H9 (cell line): ENCODE results near the gene DDX47. TPM values are rescaled to one million over a fixed set of nuclear protein-coding genes. Genes with fewer than 3 reads are reported as not detected.
A peak's percentile ranks its signal among the peaks of the same experiment; 100 is the strongest.

ENCODE experiments used
- DNase-seq: peaks from one replicate; pipeline ENCODE4 v3.0.0-alpha.2; 2017
- H2AFZ ChIP-seq: one replicate; pipeline ENCODE4 v1.6.1; 2013; ENCODE audit warnings: mild to moderate bottlenecking, low read length, control low read depth, moderate library complexity
- H2AK5ac ChIP-seq: 2 replicates; pipeline ENCODE4 v1.6.1; 2013; ENCODE audit warnings: low read length, control low read depth, mixed read lengths; ENCODE audit not compliant: insufficient read length
- H2BK120ac ChIP-seq: one replicate; pipeline ENCODE4 v1.6.1; 2013; ENCODE audit warnings: low read depth, mild to moderate bottlenecking, low read length, control low read depth, inconsistent platforms; ENCODE audit not compliant: poor library complexity, severe bottlenecking
- H2BK12ac ChIP-seq: 2 replicates; pipeline ENCODE4 v1.6.1; 2013; ENCODE audit warnings: low read length, control low read depth, mixed read lengths, low read depth; ENCODE audit not compliant: insufficient read length
- H2BK15ac ChIP-seq: 2 replicates; pipeline ENCODE4 v1.6.1; 2013; ENCODE audit warnings: low read depth, low read length, control low read depth
- H2BK20ac ChIP-seq: one replicate; pipeline ENCODE4 v1.6.1; 2013; ENCODE audit warnings: low read depth, mild to moderate bottlenecking, low read length, control low read depth, inconsistent platforms; ENCODE audit not compliant: poor library complexity, severe bottlenecking
- H2BK5ac ChIP-seq: 2 replicates; pipeline ENCODE4 v1.6.1; 2013; ENCODE audit warnings: low read length, control low read depth, mixed read lengths; ENCODE audit not compliant: insufficient read length
- H3K14ac ChIP-seq: 2 replicates; pipeline ENCODE4 v1.6.1; 2013; ENCODE audit warnings: low read length, control low read depth; ENCODE audit not compliant: insufficient read depth
- H3K18ac ChIP-seq: 2 replicates; pipeline ENCODE4 v1.6.1; 2013; ENCODE audit warnings: low read depth, mild to moderate bottlenecking, mixed read lengths, low read length, control low read depth; ENCODE audit not compliant: insufficient read length
- H3K23ac ChIP-seq: 2 replicates; pipeline ENCODE4 v1.6.1; 2013; ENCODE audit warnings: low read length, control low read depth, mixed read lengths, low read depth; ENCODE audit not compliant: insufficient read length
- H3K23me2 ChIP-seq: 2 replicates; pipeline ENCODE4 v1.6.1; 2013; ENCODE audit warnings: low read depth, mild to moderate bottlenecking, mixed read lengths, low read length, control low read depth; ENCODE audit not compliant: insufficient read length, poor library complexity, severe bottlenecking
- H3K27ac ChIP-seq: 2 replicates; pipeline ENCODE4 v1.5.1; 2013; ENCODE audit warnings: low read length, control low read depth, mixed read lengths, low read depth; ENCODE audit not compliant: insufficient read length
- H3K27me3 ChIP-seq: 2 replicates; pipeline ENCODE4 v1.6.1; 2013; ENCODE audit warnings: low read length, control low read depth, inconsistent platforms; ENCODE audit not compliant: insufficient read depth
- H3K4ac ChIP-seq: 2 replicates; pipeline ENCODE4 v1.6.1; 2013; ENCODE audit warnings: low read depth, mild to moderate bottlenecking, control low read depth, inconsistent platforms, low read length, moderate library complexity
- H3K4me1 ChIP-seq: 2 replicates; pipeline ENCODE4 v1.6.1; 2013; ENCODE audit warnings: low read length, control low read depth, inconsistent platforms; ENCODE audit not compliant: insufficient read depth
- H3K4me2 ChIP-seq: 2 replicates; pipeline ENCODE4 v1.6.1; 2013; ENCODE audit warnings: low read length, control low read depth, mixed read lengths; ENCODE audit not compliant: insufficient read length, insufficient read depth
- H3K56ac ChIP-seq: 2 replicates; pipeline ENCODE4 v1.6.1; 2013; ENCODE audit warnings: low read depth, mild to moderate bottlenecking, mixed read lengths, low read length, control low read depth; ENCODE audit not compliant: insufficient read length
- H3K79me1 ChIP-seq: 2 replicates; pipeline ENCODE4 v1.6.1; 2013; ENCODE audit warnings: low read depth, mild to moderate bottlenecking, moderate library complexity, low read length, control low read depth, inconsistent platforms; ENCODE audit not compliant: insufficient read depth, poor library complexity, severe bottlenecking
- H3K79me2 ChIP-seq: 2 replicates; pipeline ENCODE4 v1.6.1; 2013; ENCODE audit warnings: low read length, control low read depth, inconsistent platforms; ENCODE audit not compliant: insufficient read depth
- H3K9ac ChIP-seq: 2 replicates; pipeline ENCODE4 v1.6.1; 2013; ENCODE audit warnings: low read length, control low read depth, mixed read lengths; ENCODE audit not compliant: insufficient read length; ENCODE audit errors: extremely low read depth
- H3K9me3 ChIP-seq: one replicate; pipeline ENCODE4 v1.6.1; 2013; ENCODE audit warnings: low read depth, low read length, inconsistent platforms; ENCODE audit not compliant: control insufficient read depth
- H3T11ph ChIP-seq: one replicate; pipeline ENCODE4 v1.6.1; 2013; ENCODE audit warnings: mild to moderate bottlenecking, low read length, control low read depth, inconsistent platforms
- H4K20me1 ChIP-seq: one replicate; pipeline ENCODE4 v1.6.1; 2013; ENCODE audit not compliant: control insufficient read depth, insufficient read length, insufficient read depth
- H4K5ac ChIP-seq: 2 replicates; pipeline ENCODE4 v1.6.1; 2013; ENCODE audit warnings: low read depth, mild to moderate bottlenecking, mixed read lengths, low read length, control low read depth; ENCODE audit not compliant: insufficient read length
- H4K8ac ChIP-seq: replicated peaks from 2 replicates; pipeline ENCODE4 v1.6.1; 2013; ENCODE audit warnings: low read length, control low read depth, mixed read lengths, low read depth; ENCODE audit not compliant: insufficient read length
- H4K91ac ChIP-seq: 2 replicates; pipeline ENCODE4 v1.6.1; 2013; ENCODE audit warnings: low read depth, mild to moderate bottlenecking, moderate library complexity, mixed read lengths, low read length, control low read depth; ENCODE audit not compliant: insufficient read length
- H3K27ac Mint-ChIP-seq, 3 experiments: 2 replicates in 2 of 3; 3 replicates in 1 of 3; pipeline ENCODE4 v1.8.0; 2020 to 2021; ENCODE audit warnings: mixed read lengths in 3 of 3, mild to moderate bottlenecking in 1 of 3, moderate library complexity in 1 of 3
- H3K27me3 Mint-ChIP-seq: 2 replicates; pipeline ENCODE4 v1.8.0; 2021; ENCODE audit warnings: low read depth, mild to moderate bottlenecking, moderate library complexity, mixed read lengths
- H3K36me3 Mint-ChIP-seq, 3 experiments: 2 replicates in 2 of 3; 3 replicates in 1 of 3; pipeline ENCODE4 v1.8.0; 2020 to 2021; ENCODE audit warnings: low read depth in 3 of 3, mixed read lengths in 3 of 3; ENCODE audit not compliant: insufficient read depth in 1 of 3
- H3K4me1 Mint-ChIP-seq, 2 experiments: 2 replicates each; pipeline ENCODE4 v1.8.0; 2020; ENCODE audit warnings: mixed read lengths in 2 of 2
- H3K4me3 Mint-ChIP-seq, 2 experiments: 2 replicates in 1 of 2; 3 replicates in 1 of 2; pipeline ENCODE4 v1.8.0; 2020 to 2021; ENCODE audit warnings: mild to moderate bottlenecking in 2 of 2, mixed read lengths in 2 of 2, moderate library complexity in 1 of 2
- H3K9me3 Mint-ChIP-seq, 2 experiments: 2 replicates in 1 of 2; 3 replicates in 1 of 2; pipeline ENCODE4 v1.8.0; 2020; ENCODE audit warnings: mild to moderate bottlenecking in 2 of 2, mixed read lengths in 2 of 2, moderate library complexity in 1 of 2
- WGBS: extraction: QIAGEN DNeasy Blood & Tissue Kit; methylation state at CpG from one replicate; pipeline ENCODE4 v1.1.7; 2013; ENCODE audit warnings: missing lambda C conversion rate, low lambda C conversion rate, mixed read lengths; ENCODE audit not compliant: insufficient read length; ENCODE audit errors: extremely low coverage; 5-methylcytosine and 5-hydroxymethylcytosine counted together
- total RNA-seq: library from RNA; stranded (reverse); gene quantifications from 2 replicates; pipeline ENCODE4 v1.2.1, GENCODE V29; 2021
- TF ChIP-seq, protein P1 (sequence below): fragments of 200-600 bp; sonication (generic); conservative IDR thresholded peaks from 3 replicates; pipeline ENCODE4 v1.8.0; 2021; ENCODE audit warnings: antibody characterized with exemption, mild to moderate bottlenecking

The DDX47 gene
- total RNA-seq, 1 experiment from 2014 or later = 78.2 TPM

DNA sequence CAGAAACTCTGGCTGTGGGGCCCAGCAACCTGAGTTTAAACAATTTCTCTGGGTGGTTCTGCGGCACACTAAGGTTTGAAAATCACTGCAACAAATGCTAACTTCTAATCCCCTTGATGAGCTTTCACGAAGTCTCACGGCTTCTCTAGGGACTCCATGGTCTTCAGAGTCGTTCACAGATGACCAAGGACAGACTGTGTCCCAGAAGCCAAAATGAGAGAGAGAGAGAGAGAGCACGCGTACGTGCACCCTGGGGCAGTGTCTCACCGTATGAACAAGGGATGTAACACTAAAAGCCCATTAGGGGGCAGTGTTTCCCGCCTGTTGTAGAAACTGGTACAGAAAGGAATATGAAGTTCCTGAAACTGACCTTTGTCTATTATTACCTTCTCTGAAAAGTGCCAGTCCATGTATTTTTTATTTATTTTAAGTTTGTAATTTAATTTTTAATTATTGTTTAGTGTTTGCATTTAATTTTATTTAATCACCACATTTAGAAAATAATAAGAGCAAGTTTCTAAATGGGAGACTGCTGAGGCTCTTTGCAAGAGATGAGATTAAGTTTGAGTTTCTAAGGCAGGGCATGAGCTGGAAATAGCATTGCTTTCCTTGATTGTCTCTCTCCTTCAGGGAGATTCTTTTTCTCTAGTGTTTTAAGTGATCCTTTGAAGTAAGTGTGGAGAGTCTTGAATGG, 24.3 kb upstream of the DDX47 start:
- no peak overlapping the region for H2BK5ac ChIP-seq
- Mint-ChIP-seq H3K36me3 (no peaks in the 10 kb centered on the region), H3K27ac (no peak overlapping the region), H3K4me3 (peak overlapping the region in 1 of 2 experiments; percentile 39; a peak in 1 of 5 replicates), H3K4me1 (peaks cover 24 to 33% of the 10 kb centered on the region in 2 experiments), H3K9me3 (no peaks in the 10 kb centered on the region; a peak in 1 of 5 replicates), H3K27me3 (peaks cover 44% of the 10 kb centered on the region)
- H3K9ac ChIP-seq = no peak overlapping the region
- H3K18ac ChIP-seq = no peak overlapping the region
- H2BK120ac ChIP-seq = no peak overlapping the region
- H3K23me2 ChIP-seq = no peaks in the 10 kb centered on the region
- peaks cover 13% of the 10 kb centered on the region; the same call in 1 of the 2 replicates for H3K27me3 ChIP-seq
- peak; percentile 68 for DNase-seq
- H2AFZ ChIP-seq = no peak overlapping the region
- H3K4me2 ChIP-seq = no peak overlapping the region
- H3T11ph ChIP-seq = no peak overlapping the region
- peaks cover 10% of the 10 kb centered on the region for H3K4me1 ChIP-seq
- no peak overlapping the region for H4K5ac ChIP-seq
- H4K91ac ChIP-seq = no peak overlapping the region
- H2BK15ac ChIP-seq = no peak overlapping the region
- no peak overlapping the region for H3K27ac ChIP-seq
- no peaks in the 10 kb centered on the region for H3K79me1 ChIP-seq
- H3K9me3 ChIP-seq = no peaks in the 10 kb centered on the region
- no peak overlapping the region for H2BK12ac ChIP-seq
- no peak overlapping the region for H3K14ac ChIP-seq
- H2AK5ac ChIP-seq = no peak overlapping the region
- H4K8ac ChIP-seq = no peak overlapping the region
- no peaks in the 10 kb centered on the region for H4K20me1 ChIP-seq
- TF ChIP-seq, protein P1, sequence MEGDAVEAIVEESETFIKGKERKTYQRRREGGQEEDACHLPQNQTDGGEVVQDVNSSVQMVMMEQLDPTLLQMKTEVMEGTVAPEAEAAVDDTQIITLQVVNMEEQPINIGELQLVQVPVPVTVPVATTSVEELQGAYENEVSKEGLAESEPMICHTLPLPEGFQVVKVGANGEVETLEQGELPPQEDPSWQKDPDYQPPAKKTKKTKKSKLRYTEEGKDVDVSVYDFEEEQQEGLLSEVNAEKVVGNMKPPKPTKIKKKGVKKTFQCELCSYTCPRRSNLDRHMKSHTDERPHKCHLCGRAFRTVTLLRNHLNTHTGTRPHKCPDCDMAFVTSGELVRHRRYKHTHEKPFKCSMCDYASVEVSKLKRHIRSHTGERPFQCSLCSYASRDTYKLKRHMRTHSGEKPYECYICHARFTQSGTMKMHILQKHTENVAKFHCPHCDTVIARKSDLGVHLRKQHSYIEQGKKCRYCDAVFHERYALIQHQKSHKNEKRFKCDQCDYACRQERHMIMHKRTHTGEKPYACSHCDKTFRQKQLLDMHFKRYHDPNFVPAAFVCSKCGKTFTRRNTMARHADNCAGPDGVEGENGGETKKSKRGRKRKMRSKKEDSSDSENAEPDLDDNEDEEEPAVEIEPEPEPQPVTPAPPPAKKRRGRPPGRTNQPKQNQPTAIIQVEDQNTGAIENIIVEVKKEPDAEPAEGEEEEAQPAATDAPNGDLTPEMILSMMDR = peak; percentile 89
- no CpG with 5 or more reads among the region's 9 CpGs for WGBS
- no peak overlapping the region for H2BK20ac ChIP-seq
- no peaks in the 10 kb centered on the region for H3K79me2 ChIP-seq
- H3K4ac ChIP-seq = no peak overlapping the region
- no peak overlapping the region for H3K56ac ChIP-seq
- no peak overlapping the region for H3K23ac ChIP-seq
